ENCODE results near the gene LDLRAD1. TPM values are rescaled to one million over a fixed set of nuclear protein-coding genes. Genes with fewer than 3 reads are reported as not detected.
"Not testable (repeated sequence)": the region's sequence is repeated elsewhere in the genome, so short reads cannot be mapped to it uniquely, and the experiment has no call there.

The LDLRAD1 gene
- polyA plus RNA-seq, 4 donors: 0.09 to 0.10 TPM; not detected in 2

- DNase-seq (ENCODE audit: low read depth in 4 of 4, low spot score in 3 of 4): no peak
These were observed 649 bp upstream of the LDLRAD1 start for GRCh38 chr1:54018635-54019034.

GRCh38 chr1:54016343-54017282 lies 1.4 kb downstream of the LDLRAD1 start:
- DNase-seq (ENCODE audit: low read depth in 4 of 4, low spot score in 3 of 4): no peak

GRCh38 chr1:54014009-54014629 lies 3.9 kb downstream of the LDLRAD1 start:
- no peak for DNase-seq (ENCODE audit: low read depth in 4 of 4, low spot score in 3 of 4)

DNA sequence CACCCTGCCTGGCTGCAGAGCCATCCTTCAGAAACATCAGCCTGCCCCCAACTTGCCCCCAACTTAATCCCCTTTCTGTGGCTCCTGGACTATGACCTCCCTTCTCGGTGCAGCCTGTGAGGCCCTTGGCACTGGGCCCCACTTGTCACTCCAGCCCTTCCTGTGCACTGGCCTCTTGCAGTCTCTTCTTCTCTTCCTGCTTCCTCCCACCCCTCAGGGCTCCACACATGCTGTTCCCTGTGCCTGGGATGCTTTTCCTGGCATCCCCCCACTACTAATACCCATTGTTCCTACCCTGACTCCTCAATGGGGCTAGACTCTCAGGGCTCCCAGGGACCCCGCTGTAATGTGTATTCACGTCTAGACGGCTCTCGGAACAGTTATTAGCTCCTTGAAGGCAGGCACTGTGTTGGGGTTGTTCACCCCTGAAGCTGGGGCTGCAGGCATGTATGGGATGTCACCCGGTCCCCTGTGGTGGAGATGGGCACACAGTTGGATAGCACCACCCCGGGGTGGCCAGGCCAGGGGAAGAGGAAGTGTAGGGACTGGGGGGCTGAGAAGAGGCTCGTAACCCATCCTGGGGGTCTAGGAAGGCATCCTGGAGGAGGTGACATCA lies 4.5 kb downstream of the LDLRAD1 start:
- no peak for DNase-seq (ENCODE audit: low read depth in 4 of 4, low spot score in 3 of 4)

GRCh38 chr1:54012863-54013262 lies 5.1 kb downstream of the LDLRAD1 start:
- no peak for DNase-seq (ENCODE audit: low read depth in 4 of 4, low spot score in 3 of 4)

DNA sequence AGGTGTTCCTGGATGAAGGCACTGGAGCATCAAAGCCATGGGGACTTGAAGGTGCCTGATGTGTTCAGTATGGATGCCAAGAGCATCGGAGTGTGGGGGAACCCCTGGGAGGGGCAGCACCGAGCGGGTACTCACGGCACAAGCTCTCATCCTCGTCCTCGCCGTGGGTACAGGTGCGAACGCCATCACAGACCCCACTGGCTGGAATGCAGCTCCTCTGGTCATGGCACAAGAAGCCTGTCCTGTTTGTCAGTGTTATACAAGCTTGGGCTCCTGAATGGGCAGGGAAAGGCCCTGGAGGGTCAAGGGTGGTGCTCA lies 6.0 kb downstream of the LDLRAD1 start:
- DNase-seq (ENCODE audit: low read depth in 4 of 4, low spot score in 3 of 4): no peak

- DNase-seq (ENCODE audit: low read depth in 4 of 4, low spot score in 3 of 4): no peak
These were observed 6.5 kb downstream of the LDLRAD1 start for GRCh38 chr1:54011316-54012007.

GRCh38 chr1:54010415-54011117 lies 7.4 kb downstream of the LDLRAD1 start:
- DNase-seq (ENCODE audit: low read depth in 4 of 4, low spot score in 3 of 4): no peak

- no peak for DNase-seq (ENCODE audit: low read depth in 4 of 4, low spot score in 3 of 4)
These were observed 8.6 kb downstream of the LDLRAD1 start for GRCh38 chr1:54009406-54009805.

- DNase-seq (ENCODE audit: low read depth in 4 of 4, low spot score in 3 of 4): no peak
These were observed 9.1 kb downstream of the LDLRAD1 start for GRCh38 chr1:54008876-54009275.

DNA sequence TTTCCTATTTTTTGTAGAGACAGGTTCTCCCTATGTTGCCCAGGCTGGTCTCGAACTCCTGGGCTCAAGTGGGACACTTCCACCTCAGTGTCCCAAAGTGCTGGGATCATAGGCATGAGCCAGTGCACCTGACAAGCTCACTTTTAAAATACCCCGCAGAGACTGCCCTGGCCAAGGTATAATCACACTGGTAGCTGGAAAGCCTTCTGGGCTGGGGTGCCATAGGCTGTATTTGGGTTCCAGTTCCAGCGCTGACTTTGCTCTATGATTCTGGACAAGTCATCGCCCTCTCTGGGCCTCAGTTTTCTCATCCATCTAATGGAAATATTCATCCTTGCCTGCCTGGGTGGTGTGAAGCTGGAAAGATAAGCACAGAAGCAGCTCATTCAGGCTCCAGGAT lies 10.4 kb downstream of the LDLRAD1 start:
- no peak for DNase-seq (ENCODE audit: low read depth in 4 of 4, low spot score in 3 of 4)

- DNase-seq (ENCODE audit: low read depth in 4 of 4, low spot score in 3 of 4): no peak
These were observed 11.5 kb downstream of the LDLRAD1 start for GRCh38 chr1:54006508-54006907.

GRCh38 chr1:54004481-54005049 lies 13.4 kb downstream of the LDLRAD1 start:
- DNase-seq (ENCODE audit: low read depth in 4 of 4, low spot score in 3 of 4): no peak

DNA sequence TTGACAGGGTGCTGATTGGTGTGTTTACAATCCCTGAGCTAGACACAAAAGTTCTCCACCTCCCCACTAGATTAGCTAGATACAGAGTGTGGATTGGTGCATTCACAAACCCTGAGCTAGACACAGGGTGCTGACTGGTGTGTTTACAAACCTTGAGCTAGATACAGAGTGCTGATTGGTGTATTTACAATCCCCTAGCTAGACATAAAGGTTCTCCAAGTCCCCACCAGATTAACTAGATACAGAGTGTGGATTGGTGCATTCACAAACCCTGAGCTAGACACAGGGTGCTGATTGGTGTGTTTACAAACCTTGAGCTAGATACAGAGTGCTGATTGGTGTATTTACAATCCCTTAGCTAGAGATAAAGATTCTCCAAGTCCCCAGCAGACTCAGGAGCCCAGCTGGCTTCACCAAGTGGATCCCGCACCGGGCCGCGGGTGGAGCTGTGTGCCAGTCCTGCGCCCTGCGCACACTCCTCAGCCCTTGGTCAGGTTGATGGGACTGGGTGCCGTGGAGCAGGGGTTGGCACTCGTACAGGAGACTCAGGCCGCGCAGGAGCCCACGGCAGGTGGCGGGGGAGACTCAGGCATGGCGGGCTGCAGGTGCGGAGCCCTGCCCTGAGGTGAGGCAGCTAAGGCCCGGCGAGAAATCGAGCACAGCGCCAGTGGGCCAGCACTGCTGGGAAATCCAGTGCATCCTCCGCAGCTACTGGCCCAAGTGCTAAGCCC lies 14.1 kb downstream of the LDLRAD1 start:
- not testable (repeated sequence) for DNase-seq (ENCODE audit: low read depth in 4 of 4, low spot score in 3 of 4)

GRCh38 chr1:54003249-54003646 lies 14.7 kb downstream of the LDLRAD1 start:
- DNase-seq (ENCODE audit: low read depth in 4 of 4, low spot score in 3 of 4): no peak

- no peak for DNase-seq (ENCODE audit: low read depth in 4 of 4, low spot score in 3 of 4)
These were observed 15.3 kb downstream of the LDLRAD1 start for GRCh38 chr1:54002544-54003248.

- no peak for DNase-seq (ENCODE audit: low read depth in 4 of 4, low spot score in 3 of 4)
These were observed 16.4 kb downstream of the LDLRAD1 start for GRCh38 chr1:54001591-54001990.

DNA sequence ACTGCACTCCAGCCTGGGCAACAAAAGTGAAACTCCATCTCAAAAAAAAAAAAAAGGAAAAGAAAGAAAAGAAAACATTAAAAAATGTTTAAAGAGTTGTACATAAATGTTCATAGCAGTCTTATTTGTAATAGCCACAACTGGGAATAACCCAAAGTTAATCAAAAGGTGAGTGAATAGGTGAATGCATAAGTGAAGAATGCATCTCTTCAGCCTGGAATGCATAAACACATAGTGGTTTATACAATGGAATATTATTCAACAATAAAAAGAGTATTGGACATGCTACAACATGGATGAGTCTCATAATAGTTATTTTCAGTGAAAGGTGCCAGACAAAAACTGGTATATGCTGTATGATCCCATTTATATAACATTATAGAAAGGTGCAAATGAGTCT lies 18.1 kb downstream of the LDLRAD1 start:
- no peak for DNase-seq (ENCODE audit: low read depth in 4 of 4, low spot score in 3 of 4)

DNA sequence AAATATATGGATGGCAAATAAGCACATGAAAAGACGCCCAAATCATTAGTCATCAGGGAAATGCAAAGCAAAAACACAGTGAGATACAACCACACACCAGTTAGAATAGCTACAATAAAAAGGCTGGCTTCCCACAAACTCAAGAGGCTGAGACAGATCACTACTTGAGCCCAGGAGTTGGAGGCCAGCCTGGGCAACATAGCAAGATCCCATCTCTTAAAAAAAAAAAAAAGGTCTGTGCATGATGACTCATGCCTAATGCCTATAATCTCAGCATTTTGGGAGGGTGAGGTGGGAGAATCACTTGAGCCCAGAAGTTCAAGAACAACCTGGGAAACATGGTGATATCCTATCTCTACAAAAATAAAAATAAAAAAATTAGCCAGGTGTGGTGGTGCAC lies 19.8 kb downstream of the LDLRAD1 start:
- DNase-seq (ENCODE audit: low read depth in 4 of 4, low spot score in 3 of 4): no peak

All from left renal pelvis (tissue), 4 donors.